GM20431 (cell line): ENCODE measurements around the gene CREB5.

Experiments
- in situ Hi-C: fragments of 300-500 bp; cut with MseI, MboI; formaldehyde crosslinking; loops from one replicate; pipeline ENCODE4 v1.15.0; 2020; ENCODE audit warnings: low sequenced_read_pairs; ENCODE audit not compliant: unreplicated experiment

Gene CREB5

DNA sequence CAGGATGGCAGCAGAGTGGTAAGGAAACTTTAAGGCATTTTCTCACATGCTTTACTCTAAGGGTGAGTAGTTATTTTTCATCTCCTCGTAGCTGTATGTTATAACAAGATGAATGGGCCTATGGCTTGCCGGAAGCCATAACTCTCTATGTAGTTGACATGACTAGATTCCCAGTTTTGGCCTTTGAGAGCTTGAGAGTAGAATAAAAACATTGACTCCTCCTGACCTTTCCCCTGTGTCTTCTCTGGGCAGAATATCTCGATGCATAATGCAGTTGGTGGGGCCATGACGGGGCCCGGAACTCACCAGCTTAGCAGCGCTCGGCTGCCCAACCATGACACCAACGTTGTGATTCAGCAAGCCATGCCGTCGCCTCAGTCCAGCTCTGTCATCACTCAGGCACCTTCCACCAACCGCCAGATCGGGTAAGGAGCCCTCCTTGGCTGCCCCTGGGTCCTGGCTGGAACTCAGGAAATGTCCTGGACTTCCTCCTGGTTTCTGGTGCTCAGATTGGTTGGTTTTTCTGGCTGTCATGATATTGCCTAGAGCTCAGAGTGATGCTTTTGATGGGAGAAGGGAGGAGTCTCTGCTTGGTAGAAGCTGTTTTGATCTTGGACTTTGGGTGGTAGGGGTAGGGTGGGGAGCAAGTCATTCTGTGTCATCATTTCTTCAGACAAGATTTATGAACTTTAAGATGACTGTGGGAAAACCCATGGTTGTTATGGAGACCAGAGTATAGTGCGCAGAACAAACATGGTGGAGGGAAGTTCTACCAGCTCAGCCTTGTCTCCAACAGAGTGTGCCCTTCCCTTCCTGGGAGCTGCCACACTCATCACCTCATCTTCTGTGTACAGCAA lies 158.0 kb downstream of the CREB5 start:
- in situ Hi-C loops = no loop called here

DNA sequence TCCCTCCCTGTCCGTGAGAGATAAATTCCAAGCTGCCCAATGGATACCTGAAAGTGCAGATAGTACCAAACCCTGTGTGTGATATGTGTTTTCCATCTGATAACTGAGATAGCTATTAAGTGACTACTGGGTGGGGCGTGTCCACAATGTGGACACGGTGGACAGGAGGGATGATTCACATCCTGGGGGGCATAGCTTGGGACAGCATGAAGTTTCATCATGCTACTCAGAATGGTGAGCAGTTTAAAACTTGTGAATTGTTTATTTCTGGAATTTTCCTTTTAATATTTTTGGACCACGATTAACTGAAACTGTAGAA lies 158.6 kb downstream of the CREB5 start:
- in situ Hi-C loops = no loop called here

DNA sequence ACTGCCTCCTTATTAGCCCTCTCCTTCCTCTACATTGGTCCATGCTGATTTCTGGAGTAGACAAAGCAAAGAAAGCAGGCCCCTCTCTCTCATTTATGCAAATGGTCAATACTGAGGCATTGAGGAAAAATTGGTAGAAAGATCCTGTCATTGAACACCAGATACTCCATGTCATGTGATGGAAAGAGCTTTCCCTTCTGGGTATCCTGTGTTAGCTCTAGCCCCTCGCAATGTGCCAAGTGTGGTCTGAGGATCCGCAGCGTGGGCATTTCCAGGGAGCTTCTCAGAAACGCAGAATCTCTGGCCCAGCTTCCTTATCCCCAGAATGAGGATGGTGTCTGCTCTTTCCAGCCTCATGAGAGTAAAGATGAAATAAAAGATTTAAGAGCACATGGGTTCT lies 159.1 kb downstream of the CREB5 start:
- in situ Hi-C loops = no loop called here

DNA sequence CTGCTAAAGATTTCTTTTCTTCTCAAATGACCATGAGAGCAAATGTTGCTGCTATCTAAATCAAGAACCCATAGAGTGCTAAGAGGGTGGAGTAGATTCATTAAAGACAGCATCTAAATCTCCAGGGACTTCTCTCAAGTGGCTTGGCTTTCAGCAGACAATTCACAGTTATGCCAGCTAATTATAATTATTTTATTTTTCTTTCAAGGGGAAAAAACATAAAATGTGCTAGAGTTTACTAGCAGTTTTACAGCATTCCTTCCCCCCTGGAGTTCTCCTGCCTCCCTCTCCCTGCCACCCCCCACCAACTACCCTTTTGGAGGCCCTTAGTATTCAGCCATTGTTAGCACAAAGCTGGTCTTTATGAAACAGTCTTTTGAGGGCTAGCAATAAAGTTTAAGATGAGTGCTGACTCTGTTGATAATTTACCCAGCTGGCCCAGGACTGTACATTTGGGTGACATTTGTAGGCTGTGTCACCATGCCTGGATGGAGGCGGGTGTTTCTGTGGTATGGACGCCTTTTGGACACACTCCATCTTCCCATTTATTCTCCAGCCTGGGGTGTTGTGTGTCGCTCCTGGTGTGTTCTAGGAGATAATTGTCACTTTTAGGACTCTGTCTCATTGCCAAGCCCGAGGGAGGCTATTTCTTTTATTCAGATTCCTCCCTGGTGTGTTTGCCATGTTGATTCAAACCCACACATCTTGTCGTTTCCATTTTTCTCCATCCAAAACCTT lies 160.2 kb downstream of the CREB5 start:
- in situ Hi-C loops = no loop called here

DNA sequence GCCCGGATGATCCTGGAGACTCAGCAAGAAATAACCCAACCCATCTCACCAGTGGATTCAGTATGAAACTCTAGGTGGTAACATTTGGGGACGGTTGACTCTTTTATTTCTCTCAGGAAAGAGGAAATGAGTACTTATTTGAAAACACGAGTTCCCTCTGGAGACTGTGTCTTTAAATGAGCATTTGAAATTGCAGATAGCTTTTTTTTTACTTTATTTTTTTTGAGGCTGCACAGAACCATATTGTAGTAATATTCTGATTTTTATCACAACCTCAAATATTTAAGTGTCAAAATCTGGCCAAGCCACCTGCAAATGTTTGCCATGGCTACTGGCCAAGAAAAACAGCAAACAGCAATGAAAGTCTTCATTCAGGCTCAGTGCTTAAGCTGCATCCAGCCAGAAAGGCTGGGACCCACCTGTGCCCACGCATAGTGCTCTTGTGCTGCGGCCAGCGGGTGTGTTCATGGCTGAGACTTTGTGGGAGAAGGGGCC lies 160.8 kb downstream of the CREB5 start:
- in situ Hi-C loops = no loop called here

DNA sequence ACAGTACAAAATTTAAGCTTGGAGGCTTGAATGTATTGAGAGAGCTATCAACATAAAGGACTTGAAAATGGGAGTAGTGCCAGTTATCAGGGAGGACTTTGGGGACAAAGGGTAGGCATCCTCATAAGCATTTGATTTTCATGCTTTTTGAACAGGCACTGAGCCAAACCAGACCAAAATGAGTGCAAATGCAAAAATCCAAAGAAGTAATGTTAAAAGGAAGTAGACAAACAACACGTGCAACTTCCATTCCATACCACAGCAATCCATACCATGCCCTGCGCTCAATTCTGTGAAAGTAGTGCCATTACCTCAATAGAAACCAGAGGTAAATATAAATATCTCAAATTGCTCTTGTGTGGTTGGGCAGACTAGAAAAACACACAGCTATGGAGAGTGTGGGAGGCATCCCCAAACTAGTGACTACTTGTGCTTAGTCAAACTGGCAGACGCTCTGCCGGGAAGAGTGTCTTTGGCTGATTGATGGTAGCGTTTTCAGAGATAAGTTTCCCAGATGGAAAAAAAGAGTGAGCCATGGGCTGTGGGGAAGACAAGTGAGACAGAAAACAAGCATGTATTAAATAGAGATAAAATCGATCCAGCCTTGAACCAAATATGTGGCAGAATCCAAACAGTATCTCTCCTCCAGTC lies 161.5 kb downstream of the CREB5 start:
- in situ Hi-C loops = no loop called here

DNA sequence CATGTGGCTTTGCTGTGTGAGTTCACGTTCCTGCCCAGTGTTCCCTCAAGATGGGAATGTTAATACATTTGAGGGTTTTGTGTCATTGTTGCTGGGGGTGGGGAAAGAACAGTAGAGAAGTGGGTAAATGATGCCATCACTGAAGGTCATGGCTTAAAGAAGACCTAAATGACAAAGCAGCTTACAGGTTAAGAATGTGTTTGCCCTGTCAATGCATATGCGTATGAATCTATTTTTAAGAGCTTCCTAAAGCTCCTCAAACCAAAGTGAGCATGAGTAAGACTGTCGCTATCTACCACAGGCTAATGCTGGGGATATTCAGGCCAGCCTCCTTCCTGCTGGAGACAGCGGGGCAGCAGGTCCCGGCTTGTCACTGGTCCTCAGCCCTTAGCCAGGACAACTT lies 162.9 kb downstream of the CREB5 start:
- in situ Hi-C loops = no loop called here

DNA sequence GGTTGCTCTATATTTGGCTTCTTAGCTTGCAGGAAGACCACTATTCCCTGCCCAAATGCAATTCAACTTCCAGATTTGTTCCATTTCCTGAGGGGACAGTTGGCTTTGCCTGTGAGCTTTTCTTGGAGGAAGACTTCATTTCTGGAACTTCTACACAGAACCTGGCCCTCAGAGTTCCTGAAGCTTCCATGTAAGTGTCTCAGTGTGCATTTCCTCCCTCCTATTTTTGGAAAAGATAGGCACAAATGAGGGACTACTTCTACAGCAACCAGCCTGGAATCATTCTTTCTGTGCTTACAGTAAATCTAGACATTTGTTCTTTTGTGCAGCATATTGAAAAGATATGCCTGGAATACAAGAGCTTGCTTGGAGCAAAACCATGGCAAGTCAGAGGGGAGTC lies 164.3 kb downstream of the CREB5 start:
- in situ Hi-C loops = no loop called here

DNA sequence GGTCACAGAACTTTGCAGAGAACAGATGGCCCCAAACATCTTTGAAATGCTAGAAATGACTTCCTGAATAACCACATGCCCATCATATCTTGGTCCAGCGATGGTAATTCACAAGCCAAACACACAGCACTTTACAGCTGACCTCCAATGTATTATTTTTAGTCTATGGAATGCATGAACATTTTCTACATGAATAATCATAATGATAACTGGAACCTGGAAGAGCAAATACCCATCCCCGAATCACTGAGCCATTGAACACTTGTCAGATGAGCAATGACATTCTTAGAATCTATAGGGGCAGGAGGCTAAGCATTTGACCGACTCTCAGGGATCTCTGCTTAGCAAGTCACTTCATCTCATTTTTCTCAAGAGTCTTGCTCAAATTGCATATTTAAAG lies 167.3 kb downstream of the CREB5 start:
- in situ Hi-C loops = no loop called here

DNA sequence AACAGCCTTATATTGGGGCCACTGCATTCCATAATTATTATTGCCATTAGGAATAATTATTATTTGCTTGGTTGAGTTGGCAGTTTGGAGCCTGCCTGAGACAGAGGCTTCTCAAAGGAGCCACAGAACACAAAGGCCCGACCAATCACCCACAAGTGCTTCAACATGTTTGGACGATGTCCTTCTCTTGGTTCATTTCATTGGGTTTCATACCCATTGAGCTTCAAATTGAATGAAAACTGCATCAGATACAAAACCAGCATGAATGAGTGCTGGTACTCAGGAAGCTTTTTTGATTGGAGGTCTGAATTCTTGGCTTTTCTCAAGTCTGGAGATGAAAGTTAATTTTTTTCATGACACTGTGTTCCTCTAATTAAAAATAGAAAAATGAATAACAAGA lies 168.3 kb downstream of the CREB5 start:
- in situ Hi-C loops = no loop called here

DNA sequence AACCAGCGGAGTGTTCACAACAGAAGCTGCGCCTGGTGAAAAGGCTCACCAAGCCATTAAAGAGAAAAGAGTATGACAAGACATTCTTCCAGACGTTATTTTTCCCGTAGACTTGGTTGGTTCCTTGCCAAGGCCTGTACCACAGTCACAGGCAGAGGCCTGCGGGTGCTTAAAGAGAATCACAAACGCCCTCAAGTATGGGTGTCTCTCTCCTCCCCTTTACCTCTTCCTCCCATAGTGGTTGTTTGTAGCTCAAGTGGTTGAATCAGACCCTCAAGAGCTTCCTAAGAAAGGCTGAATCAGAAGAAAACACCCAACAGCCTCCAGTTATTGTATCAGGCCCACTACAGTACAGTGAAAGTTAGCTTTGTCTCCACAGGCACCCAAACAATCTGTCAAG lies 169.0 kb downstream of the CREB5 start:
- in situ Hi-C loops = no loop called here

DNA sequence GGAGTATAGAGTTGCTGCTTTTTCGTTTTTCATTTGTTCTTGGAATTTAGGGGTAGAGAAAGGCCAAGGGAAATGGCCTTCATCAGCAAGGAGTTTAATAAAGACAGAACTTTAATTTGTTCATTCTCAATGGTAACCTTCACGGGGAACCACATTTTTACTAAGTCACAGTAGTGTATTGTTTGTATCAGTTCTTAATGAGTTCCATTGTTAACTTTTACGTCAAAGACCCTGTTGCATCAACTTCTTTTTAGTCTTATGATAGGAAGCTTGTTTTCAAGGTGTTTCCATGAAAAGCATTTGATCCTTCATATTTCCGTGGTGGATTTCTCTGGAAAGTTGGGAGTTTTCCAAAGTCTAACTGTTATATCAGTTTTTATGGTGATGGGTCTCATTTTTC lies 169.9 kb downstream of the CREB5 start:
- in situ Hi-C loops = no loop called here

DNA sequence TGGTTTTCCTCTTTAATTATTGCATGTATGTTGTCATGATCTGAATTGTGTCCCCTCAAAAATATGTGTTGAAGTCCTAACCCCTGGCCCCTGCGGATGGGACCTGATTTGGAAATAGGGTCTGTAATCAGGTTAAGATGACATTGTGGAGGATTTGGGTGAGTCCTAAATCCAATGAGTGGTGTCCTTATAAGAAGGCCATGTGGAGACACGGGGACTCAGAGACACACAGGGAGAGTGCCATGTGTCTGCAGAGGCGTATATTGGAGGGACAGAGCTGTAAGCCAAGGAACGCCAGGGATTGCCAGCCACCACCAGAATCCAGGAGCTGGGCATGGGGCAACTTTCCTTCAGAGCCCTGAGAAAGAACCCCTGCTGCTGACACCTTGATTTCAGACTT lies 171.9 kb downstream of the CREB5 start:
- in situ Hi-C loops = no loop called here

DNA sequence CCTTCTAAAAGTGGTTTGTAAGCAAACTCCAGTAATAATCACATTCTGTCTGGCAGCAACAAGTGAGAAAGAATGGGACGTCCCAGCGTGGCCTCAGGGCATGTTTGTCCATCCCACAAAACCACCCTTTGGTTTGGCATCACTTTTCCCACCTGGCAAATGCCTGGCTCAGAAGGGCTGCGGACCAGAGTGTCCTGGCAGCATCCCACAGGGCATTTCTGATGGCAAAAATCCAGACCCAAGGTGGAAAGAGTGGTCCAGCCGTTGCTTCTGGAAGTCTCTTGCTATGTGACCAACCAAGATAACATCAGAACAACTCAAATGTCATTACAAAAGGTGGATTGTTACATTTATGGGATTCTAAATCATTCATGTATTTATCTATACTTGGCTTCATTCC lies 174.4 kb downstream of the CREB5 start:
- in situ Hi-C loops = no loop called here

DNA sequence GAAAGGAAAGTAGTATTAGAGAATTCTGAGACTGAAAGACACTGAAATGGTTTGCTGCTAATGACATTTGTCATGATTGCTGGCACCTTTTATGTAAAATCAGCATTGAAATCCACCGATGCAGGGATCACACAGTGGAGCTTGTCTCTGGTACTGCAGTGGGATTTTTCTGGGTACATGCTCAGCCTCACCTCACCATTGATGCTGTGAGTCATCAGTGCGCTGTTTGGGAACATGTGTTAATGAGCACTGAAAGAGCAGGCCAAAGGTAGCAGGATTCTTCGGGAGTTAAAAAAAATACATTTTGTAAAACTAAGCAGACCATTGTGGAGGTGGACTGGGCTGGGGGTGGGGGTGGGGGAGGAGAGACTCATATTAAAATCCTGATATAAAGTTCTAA lies 174.9 kb downstream of the CREB5 start:
- in situ Hi-C loops = no loop called here

DNA sequence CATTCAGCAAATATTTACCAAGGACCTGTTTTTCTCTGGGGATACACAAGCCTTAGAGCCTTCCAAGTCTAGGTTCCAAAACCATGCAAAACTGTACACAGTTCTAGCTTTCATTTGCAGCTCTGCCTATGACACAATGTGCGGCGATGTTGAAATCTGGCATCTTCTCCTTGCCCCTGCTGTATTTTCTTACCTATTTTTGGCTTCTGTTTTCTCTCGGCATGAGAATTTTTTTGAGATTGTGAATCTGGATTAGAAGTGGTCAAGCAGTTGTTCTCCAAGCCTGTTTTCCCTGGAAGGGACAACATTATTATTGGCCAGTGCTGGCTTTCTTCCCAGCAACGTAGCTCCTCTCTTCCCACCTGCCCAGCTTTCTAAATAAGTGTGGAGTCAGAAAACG lies 176.3 kb downstream of the CREB5 start:
- in situ Hi-C loops = no loop called here

DNA sequence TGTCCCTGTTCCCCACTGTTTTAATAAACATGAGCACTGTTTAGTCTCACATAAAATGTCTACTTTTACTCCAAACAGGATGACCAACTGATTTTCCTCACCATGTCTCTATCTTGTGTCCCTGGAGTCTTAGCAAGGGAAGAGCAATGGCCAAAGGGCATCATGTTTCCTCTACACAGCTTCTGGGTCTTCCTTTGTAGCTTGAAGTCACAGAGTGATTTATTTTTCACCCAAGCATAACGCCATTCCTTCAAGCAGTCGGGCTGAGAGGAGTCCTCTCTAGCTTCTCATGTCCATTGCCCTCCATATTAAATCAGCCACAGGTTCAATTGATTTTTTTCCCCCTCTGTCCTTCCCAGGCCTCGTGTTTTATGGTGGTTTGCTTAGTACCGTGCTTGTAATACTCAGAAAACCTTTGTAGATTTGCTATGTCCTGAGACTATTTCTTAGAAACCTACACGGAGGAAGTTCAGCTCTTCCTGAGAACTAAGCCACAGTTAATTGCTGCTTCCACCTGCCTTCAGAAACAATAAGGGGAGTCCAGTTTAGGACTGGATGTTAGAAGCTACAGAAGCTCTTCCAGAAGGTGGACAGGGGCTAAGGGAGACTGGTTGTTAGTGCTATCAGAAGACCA lies 178.8 kb downstream of the CREB5 start:
- in situ Hi-C loops = no loop called here

DNA sequence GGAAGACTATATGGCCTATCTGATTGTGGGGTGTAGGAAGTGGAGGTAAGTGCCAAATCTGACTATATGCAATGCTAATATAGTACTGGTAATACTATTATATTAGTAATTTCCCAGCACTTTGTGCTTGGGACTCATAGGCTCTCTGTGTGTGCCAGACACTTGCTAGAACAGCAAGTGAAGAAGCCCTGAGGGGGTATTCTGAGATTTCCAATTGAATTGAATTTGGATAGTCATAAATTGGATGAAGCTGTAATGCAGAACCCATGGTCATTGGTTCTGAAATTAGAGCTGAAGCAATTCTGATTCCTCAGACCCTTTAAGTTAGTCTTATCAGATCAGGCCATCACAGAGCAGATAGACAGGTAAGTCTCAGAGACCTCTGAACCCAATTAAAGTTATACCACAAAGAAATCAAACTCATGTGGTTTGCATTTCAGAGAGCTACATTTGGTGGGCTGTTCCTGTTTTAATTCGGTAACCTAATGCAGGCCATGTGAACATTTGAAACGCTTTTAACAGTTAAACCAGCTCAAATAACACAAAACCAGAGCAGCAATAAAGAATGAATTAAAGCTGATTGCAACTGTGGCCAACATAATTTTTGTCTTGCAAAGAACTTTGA lies 179.5 kb downstream of the CREB5 start:
- in situ Hi-C loops = no loop called here

DNA sequence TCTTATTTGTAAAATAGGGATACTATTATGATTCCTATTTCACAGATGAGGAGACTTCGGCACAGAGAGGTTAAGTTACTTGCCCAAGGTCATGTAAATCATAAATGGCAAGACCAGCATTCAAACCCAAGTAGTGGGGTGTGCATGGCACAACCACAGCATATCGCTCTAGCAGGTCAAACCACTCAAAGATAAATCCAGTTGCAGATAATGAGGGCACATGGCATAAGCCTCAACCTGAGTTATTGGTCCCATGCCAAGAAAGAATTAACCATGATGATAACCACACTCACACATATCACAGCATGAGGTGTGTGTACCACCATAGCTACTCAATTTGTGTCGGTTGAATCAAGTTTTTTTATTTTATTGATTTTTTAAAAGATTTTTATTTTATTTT lies 180.5 kb downstream of the CREB5 start:
- in situ Hi-C loops = no loop called here

DNA sequence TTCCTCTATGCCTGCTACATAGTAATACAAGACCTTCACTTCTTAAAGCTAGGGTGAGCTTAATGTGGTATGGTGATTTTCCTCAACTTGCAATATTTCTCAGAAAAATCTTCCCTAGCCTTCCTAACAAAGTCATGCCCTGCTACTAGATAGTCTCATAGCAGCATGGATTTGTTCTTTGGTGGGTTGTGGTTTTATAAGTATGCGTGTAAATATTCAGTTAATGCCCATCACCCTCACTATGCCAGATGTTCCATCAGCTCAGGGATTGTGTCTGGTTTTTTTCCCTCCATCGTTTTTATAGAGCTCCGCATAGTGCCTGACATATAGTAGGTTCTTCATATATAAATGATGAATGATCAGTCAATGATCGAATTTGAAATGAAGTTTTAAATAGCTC lies 182.8 kb downstream of the CREB5 start:
- in situ Hi-C loops = no loop called here
